Uterus (tissue), 2 donors: ENCODE results near the gene SORBS1.

Source experiments
- CTCF ChIP-seq, 4 experiments: fragments of 200-600 bp in 2 of 4; fragments of 450-650 bp in 2 of 4; sonication (generic) in 2 of 4; IDR thresholded peaks; one replicate each; pipeline ENCODE4 v1.5.1; 2016 to 2019; ENCODE audit warnings: antibody characterized with exemption in 4 of 4, mild to moderate bottlenecking in 2 of 4, moderate library complexity in 1 of 4
- POLR2A ChIP-seq, 2 donors: fragments of 450-650 bp; IDR thresholded peaks; one replicate each; pipeline ENCODE4 v1.6.1; 2016; ENCODE audit warnings: antibody characterized with exemption in 2 of 2, mild to moderate bottlenecking in 1 of 2, moderate library complexity in 1 of 2

- TF ChIP-seq CTCF (IDR thresholded peaks at IDR 0.05), result no peak
- no peak for TF ChIP-seq POLR2A (IDR thresholded peaks at IDR 0.05)
Observed at GRCh38 chr10:95384011-95384704, 177.0 kb downstream of the SORBS1 start.
